Activated CD4-positive, alpha-beta memory T cell treated with anti-CD3 and anti-CD28 coated beads for 36 hours (primary cell): ENCODE results near the gene MORN3. TPM values are rescaled to one million over a fixed set of nuclear protein-coding genes. Genes with fewer than 3 reads are reported as not detected.
"Not testable (repeated sequence)": the region's sequence is repeated elsewhere in the genome, so short reads cannot be mapped to it uniquely, and the experiment has no call there.

Source experiments
- CTCF ChIA-PET: fragments of 350-600 bp; sonication (Branson Sonifier 250); formaldehyde crosslinking; loops from one replicate; lab custom pipeline; 2021; ENCODE audit warnings: antibody characterized with exemption, inconsistent platforms; lab: Charles Lee
- POLR2A ChIA-PET: fragments of 350-600 bp; sonication (Branson Sonifier 250); formaldehyde crosslinking; loops from one replicate; lab custom pipeline; 2021; ENCODE audit warnings: antibody characterized with exemption; lab: Charles Lee
- DNase-seq: peaks from one replicate; pipeline ENCODE4 v3.0.0-alpha.2; 2020
- H3K27ac Mint-ChIP-seq: one replicate; pipeline ENCODE4 v1.8.0; 2021; ENCODE audit warnings: mixed read lengths
- H3K27me3 Mint-ChIP-seq: one replicate; pipeline ENCODE4 v1.8.0; 2021; ENCODE audit warnings: mixed read lengths
- H3K36me3 Mint-ChIP-seq: one replicate; pipeline ENCODE4 v1.8.0; 2021; ENCODE audit warnings: mixed read lengths
- H3K4me1 Mint-ChIP-seq: one replicate; pipeline ENCODE4 v1.8.0; 2021; ENCODE audit warnings: low read depth, mixed read lengths
- H3K4me3 Mint-ChIP-seq: one replicate; pipeline ENCODE4 v1.8.0; 2021; ENCODE audit warnings: mild to moderate bottlenecking, mixed read lengths
- H3K9me3 Mint-ChIP-seq: one replicate; pipeline ENCODE4 v1.8.0; 2021; ENCODE audit warnings: mixed read lengths
- intact Hi-C: fragments of 100-400 bp; cut with micrococcal nuclease; formaldehyde crosslinking; loops from one replicate; pipeline ENCODE4 v1.15.1; 2023
- total RNA-seq, 2 experiments: library from RNA; stranded (reverse); gene quantifications; one replicate each; pipeline ENCODE4 v1.2.3, GENCODE V29; 2021

The MORN3 gene, protein sequence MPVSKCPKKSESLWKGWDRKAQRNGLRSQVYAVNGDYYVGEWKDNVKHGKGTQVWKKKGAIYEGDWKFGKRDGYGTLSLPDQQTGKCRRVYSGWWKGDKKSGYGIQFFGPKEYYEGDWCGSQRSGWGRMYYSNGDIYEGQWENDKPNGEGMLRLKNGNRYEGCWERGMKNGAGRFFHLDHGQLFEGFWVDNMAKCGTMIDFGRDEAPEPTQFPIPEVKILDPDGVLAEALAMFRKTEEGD
- total RNA-seq = 1 to 10 TPM; 2.7 to 3.7 TPM

DNA sequence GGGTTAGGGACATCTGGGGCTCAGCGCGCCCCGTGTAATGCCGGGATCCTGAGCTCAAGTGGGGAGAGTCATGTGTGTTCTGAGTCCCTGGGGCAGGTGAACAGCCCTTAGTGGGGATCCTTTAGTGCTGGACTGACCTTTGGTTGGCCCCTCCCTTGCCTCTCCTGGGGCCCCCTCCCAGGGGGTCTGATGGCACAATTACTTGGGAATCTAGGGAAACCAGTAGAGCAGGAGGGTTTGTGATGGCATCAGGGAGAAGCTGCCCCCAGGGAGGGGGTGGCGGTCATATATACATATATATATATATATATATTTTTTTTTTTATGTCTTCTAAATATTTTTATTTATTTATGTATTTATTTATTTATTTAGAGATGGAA lies at the start of gene MORN3:
Gene MORN3 (minus strand): TSS at position 134 of the 380 bp plus-strand sequence. CDS start 171 bp downstream, outside the sequence.
- Mint-ChIP-seq H3K9me3 (no peaks in the 10 kb centered on the region), H3K27me3 (no peaks in the 10 kb centered on the region), H3K36me3 (peaks cover 2% of the 10 kb centered on the region), H3K4me3 (no peak within 1 kb of the TSS), H3K4me1 (peaks cover 48% of the 10 kb centered on the region), H3K27ac (peak within 1 kb of the TSS; percentile 62)
- ChIA-PET POLR2A (interaction anchor here (0.9 kb wide), 1 partner anchor 41 kb away, joined by 3 read pairs; no protein-coding TSS in a partner anchor), CTCF (interaction anchor here (1.0 to 5.9 kb wide), 14 partner anchors 10 to 318 kb away, joined by 3 to 109 read pairs (median 8); partner anchors contain the start of gene ORAI1)
- intact Hi-C loops = no loop called here
- DNase-seq = no peak

DNA sequence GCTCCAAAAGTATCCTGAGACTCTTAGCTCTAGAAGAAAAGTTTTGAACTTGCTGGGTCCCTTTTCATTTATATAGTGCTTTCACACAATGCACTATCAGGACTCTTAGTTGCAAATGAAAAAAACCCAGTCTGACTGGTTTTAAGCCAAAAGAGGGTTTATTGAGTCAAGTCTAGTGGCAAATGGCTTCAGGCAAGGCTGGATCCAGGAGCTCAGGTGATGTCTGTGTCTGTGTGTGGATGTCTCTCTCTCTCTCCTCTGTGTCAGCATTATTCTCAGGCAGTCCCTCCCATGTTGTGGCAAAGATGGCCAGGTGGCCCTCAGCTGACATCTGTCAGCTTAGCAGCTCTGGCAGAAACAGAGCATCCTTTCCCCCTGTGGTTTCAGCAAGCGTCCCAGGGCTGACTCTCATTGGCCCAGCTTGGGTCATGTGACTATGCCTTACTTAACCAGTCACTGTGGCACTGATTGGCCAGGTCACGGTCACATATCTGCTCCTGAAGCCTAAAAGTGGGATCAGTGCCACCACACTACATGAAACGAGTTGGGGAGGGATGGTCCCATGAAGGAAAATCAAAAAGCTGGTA lies 49.3 kb upstream of the MORN3 start:
- peaks cover 7% of the 10 kb centered on the region for H3K4me1 Mint-ChIP-seq
- H3K9me3 Mint-ChIP-seq = no peaks in the 10 kb centered on the region
- CTCF ChIA-PET = interaction anchor here (1.2 to 3.0 kb wide), 2 partner anchors 75 to 277 kb away, joined by 3 to 17 read pairs; partner anchors contain the start of gene RHOF
- POLR2A ChIA-PET = no interaction called here
- H3K36me3 Mint-ChIP-seq = peaks cover 6% of the 10 kb centered on the region
- intact Hi-C loops = no loop called here
- H3K27ac Mint-ChIP-seq = no peak overlapping the region
- DNase-seq = peak; percentile 23
- H3K27me3 Mint-ChIP-seq = no peaks in the 10 kb centered on the region
- H3K4me3 Mint-ChIP-seq = no peak overlapping the region

DNA sequence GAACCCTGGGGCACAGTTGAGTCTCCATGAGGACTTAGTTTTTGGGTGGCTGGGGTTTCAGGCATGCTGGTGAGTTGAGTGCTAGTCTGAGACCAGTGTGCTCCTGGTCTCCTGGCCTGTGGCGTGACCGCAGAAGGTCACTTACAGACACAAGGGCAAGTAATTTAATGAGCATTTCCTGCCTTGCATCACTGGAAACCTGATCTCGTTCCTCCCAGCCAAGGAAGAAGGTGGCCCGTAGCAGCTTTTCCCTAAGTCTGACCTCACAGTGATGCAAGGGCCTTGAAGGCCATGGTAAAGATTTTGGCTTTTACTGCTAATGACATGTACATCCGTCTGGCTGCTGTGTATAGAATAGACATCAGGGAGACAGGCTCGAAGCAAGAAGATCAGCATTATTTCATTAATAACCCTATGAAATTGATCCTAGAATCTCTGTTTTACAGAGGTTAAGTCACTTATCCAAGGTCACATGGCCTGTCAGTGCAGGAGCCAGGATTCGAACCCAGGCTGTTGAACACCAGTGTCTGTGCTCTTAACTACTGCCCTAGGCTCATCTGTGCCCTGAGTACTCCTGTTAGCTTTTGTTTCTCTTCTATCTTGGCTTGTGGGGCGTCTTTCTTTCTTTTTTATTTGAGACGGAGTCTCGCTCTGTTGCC lies 47.7 kb upstream of the MORN3 start:
- Mint-ChIP-seq H3K36me3 (peaks cover 1% of the 10 kb centered on the region), H3K4me3 (no peak overlapping the region), H3K9me3 (no peaks in the 10 kb centered on the region), H3K4me1 (peaks cover 11% of the 10 kb centered on the region), H3K27me3 (no peaks in the 10 kb centered on the region), H3K27ac (no peak overlapping the region)
- POLR2A ChIA-PET = no interaction called here
- intact Hi-C loops = no loop called here
- no peak for DNase-seq
- CTCF ChIA-PET = interaction anchor here (0.9 to 3.0 kb wide), 2 partner anchors 77 to 95 kb away, joined by 3 to 17 read pairs; partner anchors contain the start of gene RHOF

DNA sequence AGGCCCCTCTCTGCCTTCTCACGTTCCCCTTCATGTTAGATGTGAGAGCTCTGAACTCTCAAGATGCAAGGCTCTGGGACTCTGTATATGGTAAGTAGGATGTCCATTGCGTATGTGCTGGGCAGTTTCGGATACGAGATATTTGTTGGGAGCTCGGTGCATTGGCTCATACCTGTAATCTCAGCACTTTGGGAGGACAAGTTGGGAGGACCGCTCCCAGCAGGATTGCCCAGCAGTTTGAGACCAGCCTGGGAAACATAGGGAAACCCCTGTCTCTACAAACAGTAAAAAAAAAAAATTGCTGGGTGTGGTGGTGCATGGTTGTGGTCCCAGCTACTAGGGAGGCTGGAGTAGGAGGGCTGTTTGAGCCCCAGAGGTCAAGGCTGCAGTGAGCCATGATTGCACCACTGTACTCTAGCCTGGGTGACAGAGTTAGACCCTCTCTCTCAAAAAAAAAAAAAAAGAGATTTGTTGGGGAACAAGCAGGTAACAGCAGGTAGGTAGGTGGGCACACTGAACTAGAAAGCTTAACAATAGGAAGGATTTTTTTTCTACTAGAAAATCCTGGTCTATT lies 46.5 kb upstream of the MORN3 start:
- intact Hi-C loops = no loop called here
- H3K4me3 Mint-ChIP-seq = no peak overlapping the region
- no peak overlapping the region for H3K27ac Mint-ChIP-seq
- DNase-seq = no peak
- no peaks in the 10 kb centered on the region for H3K9me3 Mint-ChIP-seq
- peaks cover 16% of the 10 kb centered on the region for H3K4me1 Mint-ChIP-seq
- ChIA-PET CTCF (interaction anchor here (0.6 to 1.0 kb wide), 2 partner anchors 222 to 830 kb away, joined by 3 read pairs; no protein-coding TSS in a partner anchor), POLR2A (interaction anchor here (0.5 to 0.6 kb wide), 3 partner anchors 31 to 172 kb away, joined by 3 to 5 read pairs (median 3); no protein-coding TSS in a partner anchor)
- H3K27me3 Mint-ChIP-seq = no peaks in the 10 kb centered on the region
- H3K36me3 Mint-ChIP-seq = peaks cover 1% of the 10 kb centered on the region

DNA sequence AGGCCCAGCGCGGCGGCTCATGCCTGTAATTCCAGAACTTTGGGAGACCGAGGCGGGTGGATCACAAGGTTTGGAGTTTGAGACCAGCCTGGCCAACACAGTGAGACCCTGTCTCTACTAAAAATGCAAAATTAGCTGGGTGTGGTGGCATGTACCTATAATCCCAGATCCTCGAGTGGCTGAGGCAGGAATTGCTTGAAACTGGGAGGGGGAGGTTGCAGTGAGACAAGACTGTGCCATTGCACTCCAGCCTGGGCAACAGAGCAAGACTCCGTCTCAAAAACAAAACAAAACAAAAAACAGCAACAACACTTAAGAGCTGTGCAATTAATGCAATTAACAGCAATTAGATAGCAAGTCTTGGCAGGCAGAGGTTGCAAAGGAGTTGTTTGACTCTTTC lies 45.6 kb upstream of the MORN3 start:
- H3K27ac Mint-ChIP-seq, H3K36me3 Mint-ChIP-seq, H3K27me3 Mint-ChIP-seq, H3K4me3 Mint-ChIP-seq, H3K9me3 Mint-ChIP-seq, intact Hi-C loops, DNase-seq: not testable (repeated sequence)
- ChIA-PET CTCF (interaction anchor here (1.0 kb wide), 1 partner anchor 221 kb away, joined by 3 read pairs; no protein-coding TSS in a partner anchor), POLR2A (interaction anchor here (0.9 kb wide), 1 partner anchor 67 kb away, joined by 3 read pairs; no protein-coding TSS in a partner anchor)
- peaks cover 16% of the 10 kb centered on the region for H3K4me1 Mint-ChIP-seq

DNA sequence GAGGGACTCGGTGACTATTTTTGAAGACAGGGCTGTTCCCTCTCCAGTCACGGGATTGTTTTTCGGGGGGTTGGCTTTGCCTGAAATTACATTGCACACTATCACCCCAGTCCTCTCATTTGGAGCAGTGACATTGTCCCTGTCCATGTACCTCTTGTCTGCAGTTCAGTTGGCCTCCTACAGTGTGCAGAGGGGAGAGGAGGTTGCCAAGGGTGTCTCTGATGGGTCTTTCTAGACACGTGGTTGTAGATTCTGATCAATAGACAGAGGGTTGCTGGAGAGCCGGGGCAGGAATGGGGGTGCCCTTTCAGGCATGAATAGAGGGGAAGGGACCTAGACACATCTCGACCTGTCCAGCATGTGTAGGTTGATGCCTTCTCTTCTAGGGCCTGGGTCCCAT lies 44.3 kb upstream of the MORN3 start:
- Mint-ChIP-seq H3K4me1 (peaks cover 16% of the 10 kb centered on the region), H3K9me3 (no peaks in the 10 kb centered on the region), H3K4me3 (peak overlapping the region; percentile 89), H3K36me3 (peaks cover 1% of the 10 kb centered on the region), H3K27me3 (no peaks in the 10 kb centered on the region), H3K27ac (no peak overlapping the region)
- ChIA-PET POLR2A (interaction anchor here (2.2 kb wide), 1 partner anchor 68 kb away, joined by 9 read pairs; no protein-coding TSS in a partner anchor), CTCF (interaction anchor here (1.2 to 4.2 kb wide), 5 partner anchors 18 to 98 kb away, joined by 4 to 60 read pairs (median 5); partner anchors contain the start of gene RHOF)
- intact Hi-C loops = loop anchor here (2.0 to 5.0 kb wide), 3 partner anchors 27 to 174 kb away; partner anchors contain the start of gene PSMD9
- DNase-seq = peak; percentile 12

DNA sequence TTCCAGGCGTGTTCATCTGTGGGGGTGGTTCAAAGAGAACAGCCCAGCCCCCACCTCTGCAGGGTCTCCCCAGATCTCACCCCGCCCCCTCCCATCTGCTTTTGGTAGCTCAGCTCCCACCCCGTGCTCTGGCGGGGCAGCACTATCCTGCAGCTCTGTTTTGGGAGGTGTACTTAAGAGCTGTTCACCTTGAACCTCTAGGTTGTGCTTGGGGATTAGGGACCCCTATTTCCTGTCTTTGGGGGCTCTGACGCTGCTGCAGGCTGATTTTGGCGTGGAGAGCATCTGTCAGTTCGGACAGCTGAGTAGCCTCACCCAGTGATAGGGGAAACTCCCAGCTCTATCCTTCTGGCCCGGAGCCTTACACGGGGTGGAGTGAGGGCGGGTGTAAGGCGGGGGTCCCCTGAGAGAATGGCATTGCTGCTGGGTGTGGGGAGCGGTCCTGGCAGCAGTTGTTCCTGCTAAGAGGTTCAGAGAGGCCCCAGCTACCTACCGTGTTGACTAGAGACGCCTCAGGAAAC lies 43.9 kb upstream of the MORN3 start:
- H3K4me1 Mint-ChIP-seq = peaks cover 16% of the 10 kb centered on the region
- H3K4me3 Mint-ChIP-seq = peak overlapping the region; percentile 89
- no peak overlapping the region for H3K27ac Mint-ChIP-seq
- ChIA-PET CTCF (interaction anchor here (1.2 to 4.2 kb wide), 8 partner anchors 15 to 205 kb away, joined by 4 to 60 read pairs (median 5); partner anchors contain the start of genes CFAP251, PSMD9 and RHOF), POLR2A (interaction anchor here (0.6 to 2.2 kb wide), 5 partner anchors 68 to 91 kb away, joined by 3 to 9 read pairs (median 3); partner anchors contain the start of genes ORAI1 and RHOF)
- no peaks in the 10 kb centered on the region for H3K9me3 Mint-ChIP-seq
- intact Hi-C loops = loop anchor here (2.0 to 5.0 kb wide), 3 partner anchors 27 to 174 kb away; partner anchors contain the start of gene PSMD9
- no peak for DNase-seq
- H3K36me3 Mint-ChIP-seq = peaks cover 1% of the 10 kb centered on the region
- no peaks in the 10 kb centered on the region for H3K27me3 Mint-ChIP-seq

DNA sequence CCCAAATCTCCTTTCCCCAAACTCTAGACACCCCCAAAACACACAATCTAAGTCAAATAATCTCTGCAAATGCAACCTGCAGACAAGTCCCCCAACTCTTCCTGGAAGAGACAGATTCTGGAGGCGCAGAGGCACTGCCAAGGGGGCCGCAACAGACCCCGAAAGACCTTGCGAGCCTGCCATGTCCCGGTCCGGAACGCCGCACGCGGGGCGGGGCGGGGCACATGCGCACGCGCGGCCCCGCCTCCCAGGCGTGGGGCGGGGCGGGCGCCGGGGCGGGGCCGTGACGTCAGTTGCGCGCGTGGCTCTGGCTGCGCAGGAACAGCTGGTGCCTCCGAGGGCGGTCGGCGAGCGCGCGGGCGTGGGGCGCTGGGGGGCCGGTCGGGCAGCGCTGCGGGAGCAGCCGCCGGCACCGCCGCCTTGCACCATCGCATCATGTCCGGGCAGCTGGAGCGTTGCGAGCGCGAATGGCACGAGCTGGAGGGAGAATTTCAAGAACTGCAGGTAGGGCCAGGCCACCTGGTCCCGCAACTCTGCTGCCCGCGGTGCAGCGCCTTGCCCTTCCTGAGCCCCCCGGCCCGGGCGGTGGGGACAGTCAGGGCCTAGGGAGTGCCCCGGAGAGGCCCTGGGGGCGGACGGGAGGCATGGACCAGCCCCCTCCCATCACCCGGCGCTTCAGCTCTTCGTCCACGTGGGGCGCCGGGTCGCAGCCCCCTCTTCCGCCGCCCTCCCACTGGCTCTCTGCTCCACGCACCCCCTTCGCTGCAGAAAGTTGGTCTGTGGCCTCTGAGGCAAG lies 43.2 kb upstream of the MORN3 start, which contains the start of gene TMEM120B:
Gene TMEM120B (plus strand): TSS at position 292 of the 796 bp plus-strand sequence. CDS start 144 bp downstream, at position 436.
- no peaks in the 10 kb centered on the region for H3K9me3 Mint-ChIP-seq
- intact Hi-C loops = loop anchor here (1.0 to 5.0 kb wide), 4 partner anchors 26 to 175 kb away; partner anchors contain the start of gene PSMD9
- no peaks in the 10 kb centered on the region for H3K27me3 Mint-ChIP-seq
- peak within 1 kb of the TSS; percentile 59 for H3K27ac Mint-ChIP-seq
- peak within 1 kb of the TSS; percentile 89 for H3K4me3 Mint-ChIP-seq
- CTCF ChIA-PET = interaction anchor here (0.7 to 4.2 kb wide), 12 partner anchors 15 to 218 kb away, joined by 3 to 60 read pairs (median 4); partner anchors contain the start of genes CFAP251, PSMD9 and RHOF
- peak; percentile 86 for DNase-seq
- peaks cover 16% of the 10 kb centered on the region for H3K4me1 Mint-ChIP-seq
- H3K36me3 Mint-ChIP-seq = peaks cover 1% of the 10 kb centered on the region
- POLR2A ChIA-PET = interaction anchor here (0.5 to 2.2 kb wide), 6 partner anchors 69 to 156 kb away, joined by 3 to 9 read pairs (median 3); partner anchors contain the start of genes ORAI1 and RHOF

DNA sequence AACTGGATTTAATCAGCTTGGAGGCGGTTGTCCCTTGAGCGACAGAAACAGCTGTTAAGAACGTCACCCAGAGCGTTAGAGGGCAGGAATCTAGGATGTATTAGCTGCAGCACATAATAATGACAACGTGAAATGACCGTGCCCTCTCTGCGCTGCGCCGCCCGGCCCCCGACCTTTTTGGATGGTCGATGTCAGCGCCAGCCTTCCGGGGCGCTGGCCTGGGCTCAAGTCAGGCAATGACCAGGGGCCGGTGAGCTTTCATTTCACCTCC lies 42.7 kb upstream of the MORN3 start:
- peak; percentile 35 for DNase-seq
- POLR2A ChIA-PET = interaction anchor here (0.5 to 2.2 kb wide), 5 partner anchors 70 to 155 kb away, joined by 3 to 9 read pairs (median 3); partner anchors contain the start of genes ORAI1 and RHOF
- CTCF ChIA-PET = interaction anchor here (0.6 to 4.2 kb wide), 11 partner anchors 14 to 218 kb away, joined by 3 to 60 read pairs (median 4); partner anchors contain the start of genes CFAP251, PSMD9 and RHOF
- peaks cover 1% of the 10 kb centered on the region for H3K36me3 Mint-ChIP-seq
- H3K27me3 Mint-ChIP-seq = no peaks in the 10 kb centered on the region
- H3K4me3 Mint-ChIP-seq = peak overlapping the region; percentile 89
- no peaks in the 10 kb centered on the region for H3K9me3 Mint-ChIP-seq
- intact Hi-C loops = loop anchor here (1.0 to 5.0 kb wide), 4 partner anchors 25 to 175 kb away; partner anchors contain the start of gene PSMD9
- H3K27ac Mint-ChIP-seq = peak overlapping the region; percentile 59
- peaks cover 16% of the 10 kb centered on the region for H3K4me1 Mint-ChIP-seq
